ENCODE results near the gene KLHL22. TPM values are rescaled to one million over a fixed set of nuclear protein-coding genes. Genes with fewer than 3 reads are reported as not detected.
A peak's percentile ranks its signal among the peaks of the same experiment; 100 is the strongest.
"Not testable (repeated sequence)": the region's sequence is repeated elsewhere in the genome, so short reads cannot be mapped to it uniquely, and the experiment has no call there.

KLHL22 gene
- total and polyA plus RNA-seq, 5 experiments from 2014 or later = 16.1 to 71.9 (median 25.4) TPM

- peak overlapping the region; percentile 84 to 100 (median 95) for H3K27ac Mint-ChIP-seq
- peak overlapping the region; percentile 94 to 100 (median 97) for H3K4me3 Mint-ChIP-seq
- peak in 2 of 10 donors; percentile 13 to 44 for DNase-seq
- H3K9me3 Mint-ChIP-seq = no peaks in the 10 kb centered on the region
- no peaks in the 10 kb centered on the region for H3K27me3 Mint-ChIP-seq
- ATAC-seq = peak in 1 of 2 donors; percentile 21
- peaks cover 0 to 48% (median 3%) of the 10 kb centered on the region in 3 donors for H3K36me3 Mint-ChIP-seq
- H3K4me1 Mint-ChIP-seq = peaks cover 39 to 72% (median 67%) of the 10 kb centered on the region in 4 donors
- POLR2A ChIA-PET = interaction anchor here (0.6 to 8.9 kb wide), 8 partner anchors 8 to 74 kb away, joined by 3 to 140 read pairs (median 23); no protein-coding TSS in a partner anchor
These were observed 13.9 kb upstream of the KLHL22 start for GRCh38 chr22:20509344-20510047.

- POLR2A ChIA-PET = interaction anchor here (0.6 to 8.9 kb wide), 8 partner anchors 9 to 73 kb away, joined by 3 to 140 read pairs (median 23); no protein-coding TSS in a partner anchor
- Mint-ChIP-seq H3K4me1 (peaks cover 35 to 67% (median 61%) of the 10 kb centered on the region in 4 donors), H3K4me3 (peak overlapping the region; percentile 94 to 100 (median 97)), H3K27ac (peak overlapping the region; percentile 84 to 100 (median 95)), H3K9me3 (no peaks in the 10 kb centered on the region), H3K27me3 (no peaks in the 10 kb centered on the region), H3K36me3 (peaks cover 0 to 41% (median 3%) of the 10 kb centered on the region in 3 donors)
- ATAC-seq = no peak
- no peak for DNase-seq
These were observed 13.2 kb upstream of the KLHL22 start for GRCh38 chr22:20508815-20509271.

GRCh38 chr22:20508067-20508755, 12.6 kb upstream of the KLHL22 start:
- POLR2A ChIA-PET = interaction anchor here (0.6 to 8.9 kb wide), 15 partner anchors 10 to 193 kb away, joined by 3 to 140 read pairs (median 4); no protein-coding TSS in a partner anchor
- H3K9me3 Mint-ChIP-seq, H3K27me3 Mint-ChIP-seq, ATAC-seq, DNase-seq: not testable (repeated sequence)
- peak overlapping the region; percentile 94 to 100 (median 97) for H3K27ac Mint-ChIP-seq
- H3K4me1 Mint-ChIP-seq = peaks cover 35 to 61% (median 55%) of the 10 kb centered on the region in 4 donors
- H3K4me3 Mint-ChIP-seq = peak overlapping the region; percentile 94 to 100 (median 97)
- H3K36me3 Mint-ChIP-seq = peaks cover 0 to 35% (median 1%) of the 10 kb centered on the region in 3 donors

- Mint-ChIP-seq H3K27ac (peak within 1 kb of the TSS; percentile 94 to 100 (median 97)), H3K9me3 (no peaks in the 10 kb centered on the region), H3K36me3 (peaks cover 0 to 30% (median 1%) of the 10 kb centered on the region in 3 donors), H3K4me1 (peaks cover 35 to 59% (median 53%) of the 10 kb centered on the region in 4 donors), H3K4me3 (peak within 1 kb of the TSS; percentile 94 to 100 (median 97)), H3K27me3 (no peaks in the 10 kb centered on the region)
- POLR2A ChIA-PET = interaction anchor here (0.6 to 8.9 kb wide), 19 partner anchors 11 to 195 kb away, joined by 3 to 140 read pairs (median 4); partner anchors contain the start of gene KLHL22
- ATAC-seq = peak; percentile 91 to 92
- DNase-seq = peak; percentile 76 to 91 (median 84)
These were observed 11.9 kb upstream of the KLHL22 start, which contains the start of gene MED15 for GRCh38 chr22:20507253-20508066. Gene MED15, plus strand, starts transcription at chr22:20507610. Its CDS starts 69 bp downstream, at chr22:20507679.

GRCh38 chr22:20506543-20507252, 11.1 kb upstream of the KLHL22 start:
- Mint-ChIP-seq H3K9me3 (no peaks in the 10 kb centered on the region), H3K27ac (peak overlapping the region; percentile 94 to 100 (median 97)), H3K4me3 (peak overlapping the region; percentile 94 to 100 (median 97)), H3K4me1 (peaks cover 30 to 52% (median 46%) of the 10 kb centered on the region in 4 donors), H3K36me3 (peaks cover 0 to 23% (median 0%) of the 10 kb centered on the region in 3 donors), H3K27me3 (no peaks in the 10 kb centered on the region)
- no peak for ATAC-seq
- POLR2A ChIA-PET = interaction anchor here (0.6 to 8.9 kb wide), 12 partner anchors 11 to 196 kb away, joined by 3 to 140 read pairs (median 6); partner anchors contain the start of gene KLHL22
- DNase-seq = no peak

GRCh38 chr22:20504293-20504922, 8.8 kb upstream of the KLHL22 start:
- not testable (repeated sequence) for H3K27me3 Mint-ChIP-seq, DNase-seq, ATAC-seq, H3K9me3 Mint-ChIP-seq
- POLR2A ChIA-PET = interaction anchor here (0.6 to 1.0 kb wide), 2 partner anchors 53 to 66 kb away, joined by 3 to 5 read pairs; no protein-coding TSS in a partner anchor
- H3K36me3 Mint-ChIP-seq = peaks cover 3 to 22% (median 4%) of the 10 kb centered on the region in 3 donors
- H3K4me1 Mint-ChIP-seq = peaks cover 20 to 29% (median 23%) of the 10 kb centered on the region in 4 donors
- H3K27ac Mint-ChIP-seq = peak overlapping the region in 1 of 10 donors; percentile 48
- peak overlapping the region in 2 of 10 donors; percentile 14 to 24 for H3K4me3 Mint-ChIP-seq

- Mint-ChIP-seq H3K9me3 (no peaks in the 10 kb centered on the region), H3K27me3 (no peaks in the 10 kb centered on the region), H3K4me1 (peaks cover 14 to 25% (median 17%) of the 10 kb centered on the region in 4 donors), H3K27ac (no peak overlapping the region), H3K36me3 (peaks cover 3 to 20% (median 4%) of the 10 kb centered on the region in 3 donors), H3K4me3 (no peak overlapping the region)
- POLR2A ChIA-PET = interaction anchor here (0.5 to 1.0 kb wide), 2 partner anchors 67 to 1729 kb away, joined by 3 to 5 read pairs; no protein-coding TSS in a partner anchor
- DNase-seq = no peak
- no peak for ATAC-seq
These were observed 8.2 kb upstream of the KLHL22 start for GRCh38 chr22:20503816-20504215.

GRCh38 chr22:20499769-20500168, 4.2 kb upstream of the KLHL22 start:
- Mint-ChIP-seq H3K4me3 (no peak overlapping the region), H3K27ac (peak overlapping the region in 2 of 10 donors; percentile 4 to 67), H3K36me3 (peaks cover 3 to 20% (median 4%) of the 10 kb centered on the region in 3 donors), H3K9me3 (no peaks in the 10 kb centered on the region), H3K4me1 (peaks cover 10 to 21% (median 17%) of the 10 kb centered on the region in 4 donors), H3K27me3 (no peaks in the 10 kb centered on the region)
- DNase-seq (no peak), ATAC-seq (no peak)
- POLR2A ChIA-PET = interaction anchor here (0.7 to 2.0 kb wide), 4 partner anchors 36 to 62 kb away, joined by 3 to 7 read pairs (median 4); no protein-coding TSS in a partner anchor

- peaks cover 15 to 27% (median 23%) of the 10 kb centered on the region in 4 donors for H3K4me1 Mint-ChIP-seq
- H3K9me3 Mint-ChIP-seq = no peaks in the 10 kb centered on the region
- H3K4me3 Mint-ChIP-seq = peak overlapping the region in 2 of 10 donors; percentile 19 to 26
- H3K36me3 Mint-ChIP-seq = peaks cover 3 to 20% (median 4%) of the 10 kb centered on the region in 3 donors
- H3K27ac Mint-ChIP-seq = peak overlapping the region in 5 of 10 donors; percentile 3 to 70 (median 23)
- ATAC-seq (no peak), DNase-seq (no peak)
- H3K27me3 Mint-ChIP-seq = no peaks in the 10 kb centered on the region
- POLR2A ChIA-PET = interaction anchor here (0.7 to 2.0 kb wide), 4 partner anchors 35 to 63 kb away, joined by 3 to 7 read pairs (median 4); no protein-coding TSS in a partner anchor
These were observed 3.3 kb upstream of the KLHL22 start for GRCh38 chr22:20498913-20499312.

GRCh38 chr22:20497426-20497825, 1.8 kb upstream of the KLHL22 start:
- POLR2A ChIA-PET = interaction anchor here (1.1 kb wide), 1 partner anchor 79 kb away, joined by 3 read pairs; no protein-coding TSS in a partner anchor
- Mint-ChIP-seq H3K4me3 (peak overlapping the region in 6 of 10 donors; percentile 32 to 48 (median 36)), H3K27ac (peak overlapping the region in 9 of 10 donors; percentile 33 to 97 (median 77)), H3K9me3 (no peaks in the 10 kb centered on the region), H3K4me1 (peaks cover 23 to 40% (median 35%) of the 10 kb centered on the region in 4 donors), H3K36me3 (peaks cover 3 to 18% (median 4%) of the 10 kb centered on the region in 3 donors), H3K27me3 (no peaks in the 10 kb centered on the region)
- DNase-seq (no peak), ATAC-seq (no peak)

All from naive thymus-derived CD8-positive, alpha-beta T cell (primary cell).